Cardiac muscle cell (in vitro differentiated cells and primary cell): Measurements from ENCODE around the gene SGCE. TPM values are rescaled to one million over a fixed set of nuclear protein-coding genes. Genes with fewer than 3 reads are reported as not detected.
"Not testable (repeated sequence)": the region's sequence is repeated elsewhere in the genome, so short reads cannot be mapped to it uniquely, and the experiment has no call there.

Experiments
- DNase-seq, 2 donors: peaks; one replicate each; pipeline versions ENCODE4 v3.0.0 to v3.0.0-alpha.2; 2010 to 2017; ENCODE audit warnings: low read depth in 1 of 2, low spot score in 1 of 2
- H3K27ac ChIP-seq: fragments of 200-600 bp; sonication (generic); 2 replicates; pipeline ENCODE4 v1.5.1; 2016
- H3K27me3 ChIP-seq: fragments of 200-600 bp; sonication (generic); 2 replicates; pipeline ENCODE4 v1.6.0; 2016; ENCODE audit warnings: control low read depth
- H3K36me3 ChIP-seq: fragments of 200-600 bp; sonication (generic); 2 replicates; pipeline ENCODE4 v1.5.1; 2016; ENCODE audit warnings: control low read depth
- H3K4me1 ChIP-seq: fragments of 200-600 bp; sonication (generic); 2 replicates; pipeline ENCODE4 v1.8.1; 2017; ENCODE audit warnings: low read depth, mild to moderate bottlenecking, mixed run types
- H3K4me3 ChIP-seq: fragments of 200-600 bp; sonication (generic); 2 replicates; pipeline ENCODE4 v1.5.1; 2016; ENCODE audit warnings: mild to moderate bottlenecking
- H3K9me3 ChIP-seq: fragments of 200-600 bp; sonication (generic); 2 replicates; pipeline ENCODE4 v1.5.1; 2017; ENCODE audit warnings: low read depth, mild to moderate bottlenecking, control low read depth
- CTCF ChIP-seq: IDR thresholded peaks from 2 replicates; pipeline ENCODE4 v1.5.1; 2012; ENCODE audit warnings: low read depth, mild to moderate bottlenecking, low read length
- polyA plus RNA-seq: library from polyadenylated mRNA; unstranded; fragments of >200 nt; fragmentation: Nextera tagmentation; extraction: Ambion mirVana; gene quantifications from 2 replicates; pipeline ENCODE4 v1.2.1, GENCODE V29; 2016
- total RNA-seq: library from RNA; depleted of rRNA; stranded (reverse); fragments of >200 nt; gene quantifications from 2 replicates; pipeline ENCODE4 v1.2.3, GENCODE V29; 2016

SGCE gene
- total RNA-seq (48.8 and 58.8 TPM in 2 replicates), polyA plus RNA-seq (65.0 and 105 TPM in 2 replicates)

GRCh38 chr7:94655848-94656657 is at the start of gene SGCE:
Gene SGCE (minus strand): TSS chr7:94656133. CDS start chr7:94656098, 35 bp downstream.
- H3K36me3 ChIP-seq = no peaks in the 10 kb centered on the region
- peak; percentile 53 for TF ChIP-seq CTCF
- peaks cover 12% of the 10 kb centered on the region for H3K27me3 ChIP-seq
- no peaks in the 10 kb centered on the region for H3K9me3 ChIP-seq
- peak within 1 kb of the TSS; percentile 51 for H3K4me3 ChIP-seq
- peaks cover 3% of the 10 kb centered on the region for H3K4me1 ChIP-seq
- peak within 1 kb of the TSS; percentile 11 for H3K27ac ChIP-seq
- DNase-seq = peak; percentile 80 to 91

GRCh38 chr7:94705155-94706021 is 49.5 kb upstream of the SGCE start:
- not testable (repeated sequence) for H3K27me3 ChIP-seq, H3K4me3 ChIP-seq, DNase-seq, H3K9me3 ChIP-seq, H3K36me3 ChIP-seq, H3K4me1 ChIP-seq, H3K27ac ChIP-seq

- no peaks in the 10 kb centered on the region for H3K36me3 ChIP-seq
- no peaks in the 10 kb centered on the region for H3K4me1 ChIP-seq
- no peak for TF ChIP-seq CTCF
- no peaks in the 10 kb centered on the region for H3K9me3 ChIP-seq
- no peaks in the 10 kb centered on the region for H3K27me3 ChIP-seq
- H3K4me3 ChIP-seq = no peak overlapping the region
- DNase-seq = peak in 1 of 2 donors; percentile 90
- no peak overlapping the region for H3K27ac ChIP-seq
Observed at GRCh38 chr7:94701555-94701973, 45.6 kb upstream of the SGCE start.

- Histone ChIP-seq H3K27me3 (no peaks in the 10 kb centered on the region), H3K27ac (no peak overlapping the region), H3K36me3 (no peaks in the 10 kb centered on the region), H3K9me3 (no peaks in the 10 kb centered on the region), H3K4me1 (no peaks in the 10 kb centered on the region), H3K4me3 (no peak overlapping the region)
- DNase-seq = peak in 1 of 2 donors; percentile 56
- no peak for TF ChIP-seq CTCF
Observed at GRCh38 chr7:94700926-94701554, 45.1 kb upstream of the SGCE start.

- no peak overlapping the region for H3K27ac ChIP-seq
- no peak for TF ChIP-seq CTCF
- H3K9me3 ChIP-seq = no peaks in the 10 kb centered on the region
- no peaks in the 10 kb centered on the region for H3K27me3 ChIP-seq
- H3K36me3 ChIP-seq = no peaks in the 10 kb centered on the region
- peak in 1 of 2 donors; percentile 89 for DNase-seq
- no peak overlapping the region for H3K4me3 ChIP-seq
- H3K4me1 ChIP-seq = no peaks in the 10 kb centered on the region
Observed at GRCh38 chr7:94698275-94698674, 42.3 kb upstream of the SGCE start.
